Sigmoid colon (tissue), 4 donors: ENCODE measurements around the gene IL17REL.

Experiments used
- CTCF ChIP-seq, 4 experiments: fragments of 450-650 bp in 3 of 4; fragments of 200-600 bp in 1 of 4; IDR thresholded peaks; one replicate each; pipeline ENCODE4 v1.5.1; 2016 to 2019; ENCODE audit warnings: antibody characterized with exemption in 4 of 4, mild to moderate bottlenecking in 3 of 4, moderate library complexity in 2 of 4
- EP300 ChIP-seq, 4 donors: sonication (generic); formaldehyde crosslinking; IDR thresholded peaks; one replicate each; pipeline ENCODE4 v1.6.1; 2017; ENCODE audit warnings: antibody characterized with exemption in 4 of 4

- TF ChIP-seq CTCF (IDR thresholded peaks at IDR 0.05), result no peak
- no peak for TF ChIP-seq EP300 (IDR thresholded peaks at IDR 0.05)
Measured at GRCh38 chr22:49947296-49947622, 65.3 kb downstream of the IL17REL start.
